Loucy (cell line): ENCODE measurements around the gene FNTB.

Experiments used
- H2AFZ ChIP-seq: fragments of 200-600 bp; sonication (generic); 2 replicates; pipeline ENCODE4 v1.6.0; 2016; ENCODE audit warnings: antibody characterized with exemption, mild to moderate bottlenecking, low read length, moderate library complexity
- H3F3A ChIP-seq: fragments of 200-600 bp; 2 replicates; pipeline ENCODE4 v1.6.0; 2016; ENCODE audit warnings: antibody characterized with exemption, low read depth, mild to moderate bottlenecking
- H3K27me3 ChIP-seq: fragments of 200-600 bp; sonication (generic); 2 replicates; pipeline ENCODE4 v1.6.1; 2014; ENCODE audit warnings: low read length, mild to moderate bottlenecking; ENCODE audit not compliant: insufficient read depth, poor library complexity, severe bottlenecking
- H3K36me3 ChIP-seq: fragments of 200-600 bp; sonication (generic); 2 replicates; pipeline ENCODE4 v1.6.1; 2016; ENCODE audit warnings: low read length; ENCODE audit not compliant: insufficient read depth
- H3K4me1 ChIP-seq: fragments of 200-600 bp; sonication (generic); 2 replicates; pipeline ENCODE4 v1.5.1; 2014; ENCODE audit warnings: low read length, mild to moderate bottlenecking; ENCODE audit not compliant: insufficient read depth, poor library complexity, severe bottlenecking
- H3K4me2 ChIP-seq: fragments of 200-600 bp; sonication (generic); 2 replicates; pipeline ENCODE4 v1.6.0; 2014; ENCODE audit warnings: antibody characterized with exemption, low read length, low read depth, mild to moderate bottlenecking; ENCODE audit not compliant: poor library complexity, severe bottlenecking
- H3K4me3 ChIP-seq: fragments of 200-600 bp; sonication (generic); 2 replicates; pipeline ENCODE4 v1.5.1; 2014; ENCODE audit warnings: low read length, mild to moderate bottlenecking, mixed read lengths; ENCODE audit not compliant: poor library complexity, severe bottlenecking
- H3K79me2 ChIP-seq: fragments of 200-600 bp; sonication (generic); 2 replicates; pipeline ENCODE4 v1.6.1; 2014; ENCODE audit warnings: low read length; ENCODE audit not compliant: insufficient read depth
- H3K9ac ChIP-seq: fragments of 200-600 bp; sonication (generic); 2 replicates; pipeline ENCODE4 v1.6.0; 2014; ENCODE audit warnings: mild to moderate bottlenecking, low read depth, low read length, moderate library complexity; ENCODE audit not compliant: poor library complexity, severe bottlenecking
- H3K9me2 ChIP-seq: fragments of 200-600 bp; sonication (generic); replicated peaks from 2 replicates; pipeline ENCODE4 v1.6.1; 2016; ENCODE audit warnings: low read depth, low read length, mixed read lengths
- H3K9me3 ChIP-seq: fragments of 200-600 bp; sonication (generic); 2 replicates; pipeline ENCODE4 v1.6.1; 2014; ENCODE audit warnings: mild to moderate bottlenecking, antibody characterized with exemption, low read length, low read depth; ENCODE audit not compliant: insufficient read depth
- H4K20me1 ChIP-seq: fragments of 200-600 bp; sonication (generic); 2 replicates; pipeline ENCODE4 v1.6.0; 2014; ENCODE audit warnings: antibody characterized with exemption, low read length, mild to moderate bottlenecking; ENCODE audit not compliant: insufficient read depth, poor library complexity, severe bottlenecking
- CTCF ChIP-seq: fragments of 200-600 bp; sonication (generic); conservative IDR thresholded peaks from 2 replicates; pipeline ENCODE4 v1.5.1; 2014; ENCODE audit warnings: mild to moderate bottlenecking, antibody characterized with exemption, low read length
- EZH2phosphoT487 ChIP-seq: fragments of 200-600 bp; IDR thresholded peaks from 2 replicates; pipeline ENCODE4 v1.6.1; 2018; ENCODE audit warnings: antibody characterized with exemption, mild to moderate bottlenecking, moderate library complexity, borderline replicate concordance

Gene FNTB

DNA sequence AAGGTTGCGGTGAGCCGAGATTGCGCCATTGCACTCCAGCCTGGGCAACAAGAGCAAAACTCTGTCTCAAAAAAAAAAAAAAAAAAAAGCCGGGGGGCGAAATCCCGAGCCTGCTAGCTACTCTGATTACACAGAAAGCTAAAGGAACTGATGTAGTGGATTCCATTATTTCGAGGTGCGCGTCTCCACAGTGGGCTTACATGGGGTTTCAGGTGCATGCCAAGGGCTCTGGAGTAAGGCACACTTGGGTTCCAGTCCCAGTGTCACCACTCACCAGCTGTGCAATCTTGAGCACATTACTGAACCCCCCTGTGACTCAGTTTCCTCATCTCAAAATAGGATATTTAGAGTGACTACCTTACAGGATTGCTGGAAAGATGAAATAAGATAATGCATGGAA, 12.9 kb upstream of the FNTB start:
- no peaks in the 10 kb centered on the region for H3K27me3 ChIP-seq

DNA sequence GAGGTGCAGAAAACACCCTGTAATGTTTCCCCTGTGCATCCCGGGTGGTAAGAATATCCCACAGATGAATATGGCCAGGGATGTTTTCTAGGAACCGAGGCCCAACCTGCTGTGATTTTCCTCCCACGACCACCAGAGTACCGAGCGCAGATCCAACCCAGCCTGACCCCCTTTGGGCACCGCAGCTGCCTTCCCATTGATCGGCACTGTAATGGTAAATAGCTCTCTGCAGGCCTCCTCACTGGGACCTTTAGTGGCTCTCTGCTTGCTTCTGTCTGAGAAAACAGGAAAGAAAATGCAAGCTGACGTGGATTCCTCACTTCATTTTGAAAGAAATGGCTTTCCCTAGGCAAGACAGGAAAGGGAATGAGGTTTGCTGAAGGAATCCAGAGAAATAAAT, 12.1 kb upstream of the FNTB start:
- H4K20me1 ChIP-seq, result peaks cover 4% of the 10 kb centered on the region
- no peaks in the 10 kb centered on the region for H3K27me3 ChIP-seq

More for the DNA sequence above, 12.9 kb upstream of the FNTB start:
- no peak overlapping the region for H3K9ac ChIP-seq
- H3K4me2 ChIP-seq, result no peak overlapping the region
- no peaks in the 10 kb centered on the region for H3K36me3 ChIP-seq
- H3F3A ChIP-seq, result no peaks in the 10 kb centered on the region
- H2AFZ ChIP-seq, result no peak overlapping the region
- peaks cover 30% of the 10 kb centered on the region for H3K79me2 ChIP-seq
- no peak overlapping the region for H3K4me3 ChIP-seq
- peaks cover 37% of the 10 kb centered on the region for H3K4me1 ChIP-seq
- peaks cover 4% of the 10 kb centered on the region for H4K20me1 ChIP-seq
- H3K9me2 ChIP-seq, result no peaks in the 10 kb centered on the region
- no peak for TF ChIP-seq CTCF
- TF ChIP-seq EZH2phosphoT487, result no peak
- no peaks in the 10 kb centered on the region for H3K9me3 ChIP-seq

GRCh38 chr14:64979336-64980074, 7.2 kb upstream of the FNTB start:
- no peak overlapping the region for H2AFZ ChIP-seq
- H3K4me2 ChIP-seq, result no peak overlapping the region

More for the DNA sequence above, 12.1 kb upstream of the FNTB start:
- TF ChIP-seq CTCF, result no peak
- TF ChIP-seq EZH2phosphoT487, result no peak
- Histone ChIP-seq H3K4me2 (no peak overlapping the region), H3K4me3 (no peak overlapping the region), H3K36me3 (no peaks in the 10 kb centered on the region), H3K9me3 (no peaks in the 10 kb centered on the region), H3K4me1 (peaks cover 29% of the 10 kb centered on the region), H3K9me2 (no peaks in the 10 kb centered on the region), H3K79me2 (peaks cover 23% of the 10 kb centered on the region), H3F3A (no peaks in the 10 kb centered on the region), H2AFZ (no peak overlapping the region), H3K9ac (no peak overlapping the region)

More at GRCh38 chr14:64979336-64980074, 7.2 kb upstream of the FNTB start:
- no peaks in the 10 kb centered on the region for H3K9me2 ChIP-seq
- TF ChIP-seq CTCF, result no peak
- TF ChIP-seq EZH2phosphoT487, result no peak
- no peaks in the 10 kb centered on the region for H3K4me1 ChIP-seq
- no peak overlapping the region for H3K9ac ChIP-seq
- H3K4me3 ChIP-seq, result no peak overlapping the region
- H3F3A ChIP-seq, result no peaks in the 10 kb centered on the region
- H3K27me3 ChIP-seq, result no peaks in the 10 kb centered on the region
- H3K79me2 ChIP-seq, result no peaks in the 10 kb centered on the region
- no peaks in the 10 kb centered on the region for H3K9me3 ChIP-seq
- no peaks in the 10 kb centered on the region for H4K20me1 ChIP-seq
- H3K36me3 ChIP-seq, result no peaks in the 10 kb centered on the region
